ENCODE data around the gene PCNX2. TPM values are rescaled to one million over a fixed set of nuclear protein-coding genes. Genes with fewer than 3 reads are reported as not detected.

Gene PCNX2
- total RNA-seq, 2 donors from 2014 or later, result 8.1 to 9.0 TPM

DNA sequence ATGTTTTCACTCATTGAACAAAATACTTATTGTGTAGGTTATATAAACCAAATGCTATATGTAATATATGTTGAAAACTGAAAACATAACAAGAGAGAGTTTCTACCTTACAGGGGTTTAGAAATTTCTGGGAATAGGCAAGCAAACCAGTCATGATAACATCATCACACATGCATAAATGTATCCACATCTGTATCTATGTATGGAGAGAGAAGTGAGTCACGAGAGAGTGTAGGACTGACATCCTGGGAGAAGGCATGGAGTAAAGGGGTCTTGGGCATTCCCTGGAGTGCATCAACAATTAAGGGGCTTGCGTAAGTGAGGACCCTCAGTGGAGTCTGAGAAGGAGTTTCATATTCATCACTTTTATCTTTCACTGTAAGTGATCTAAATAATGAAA, 65.5 kb downstream of the PCNX2 start:
- H3K27ac ChIP-seq, result no peak overlapping the region
- H3K4me1 ChIP-seq, result no peaks in the 10 kb centered on the region
- H3K4me3 ChIP-seq, result no peak overlapping the region
- H3K27me3 ChIP-seq, result no peaks in the 10 kb centered on the region
- TF ChIP-seq CTCF (IDR thresholded peaks at IDR 0.05), result no peak
- H3K9me3 ChIP-seq, result no peaks in the 10 kb centered on the region
- no peak for DNase-seq (ENCODE audit: low spot score)
- H3K36me3 ChIP-seq, result no peaks in the 10 kb centered on the region

- H3K4me1 ChIP-seq, result no peaks in the 10 kb centered on the region
- no peaks in the 10 kb centered on the region for H3K36me3 ChIP-seq
- H3K27ac ChIP-seq, result no peak overlapping the region
- no peaks in the 10 kb centered on the region for H3K9me3 ChIP-seq
- no peaks in the 10 kb centered on the region for H3K27me3 ChIP-seq
- H3K4me3 ChIP-seq, result no peak overlapping the region
- TF ChIP-seq CTCF (IDR thresholded peaks at IDR 0.05), result no peak
- no peak for DNase-seq (ENCODE audit: low spot score)
These were observed 66.2 kb downstream of the PCNX2 start for GRCh38 chr1:233229288-233229687.

DNA sequence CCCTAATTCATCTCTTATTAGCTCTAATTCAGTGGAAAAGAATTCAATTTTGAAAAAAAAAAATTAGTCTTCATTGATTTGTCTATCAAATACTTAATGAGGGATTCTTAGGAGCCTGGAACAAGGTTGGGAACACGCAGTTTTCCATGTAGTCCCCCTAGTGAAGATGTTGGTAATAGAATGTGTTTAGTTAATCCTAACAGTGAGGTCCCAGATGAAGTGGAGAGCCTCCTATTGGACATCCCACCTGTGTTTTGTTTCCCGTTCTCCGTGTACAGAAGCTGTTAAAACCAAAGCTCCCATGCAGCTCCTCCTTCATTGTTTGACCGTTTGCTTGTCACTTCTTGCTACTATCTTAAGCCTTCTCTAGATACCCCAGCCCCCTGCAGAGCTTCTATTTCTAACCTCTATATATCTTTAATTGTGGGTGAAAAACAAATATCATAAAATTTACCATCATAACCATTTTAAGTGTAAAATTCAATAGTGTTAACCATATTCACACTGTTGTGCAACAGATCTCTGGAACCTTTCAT, 67.5 kb downstream of the PCNX2 start:
- H3K36me3 ChIP-seq, result no peaks in the 10 kb centered on the region
- no peak for DNase-seq (ENCODE audit: low spot score)
- H3K27ac ChIP-seq, result no peak overlapping the region
- H3K27me3 ChIP-seq, result no peaks in the 10 kb centered on the region
- TF ChIP-seq CTCF (IDR thresholded peaks at IDR 0.05), result no peak
- H3K4me1 ChIP-seq, result no peaks in the 10 kb centered on the region
- H3K9me3 ChIP-seq, result no peaks in the 10 kb centered on the region
- H3K4me3 ChIP-seq, result no peak overlapping the region

GRCh38 chr1:233224311-233224710, 71.2 kb downstream of the PCNX2 start:
- no peak for TF ChIP-seq CTCF (IDR thresholded peaks at IDR 0.05)
- Histone ChIP-seq H3K4me3 (no peak overlapping the region), H3K4me1 (no peaks in the 10 kb centered on the region), H3K27me3 (no peaks in the 10 kb centered on the region), H3K27ac (no peak overlapping the region), H3K36me3 (no peaks in the 10 kb centered on the region), H3K9me3 (no peaks in the 10 kb centered on the region)
- no peak for DNase-seq (ENCODE audit: low spot score)

- no peak for DNase-seq (ENCODE audit: low spot score)
- no peak for TF ChIP-seq CTCF (IDR thresholded peaks at IDR 0.05)
- H3K4me1 ChIP-seq, result no peaks in the 10 kb centered on the region
- H3K27ac ChIP-seq, result no peak overlapping the region
- H3K9me3 ChIP-seq, result no peaks in the 10 kb centered on the region
- no peak overlapping the region for H3K4me3 ChIP-seq
- H3K27me3 ChIP-seq, result no peaks in the 10 kb centered on the region
- no peaks in the 10 kb centered on the region for H3K36me3 ChIP-seq
These were observed 77.7 kb downstream of the PCNX2 start for GRCh38 chr1:233217832-233218231.

- H3K27ac ChIP-seq, result no peak overlapping the region
- no peaks in the 10 kb centered on the region for H3K4me1 ChIP-seq
- no peaks in the 10 kb centered on the region for H3K27me3 ChIP-seq
- no peak overlapping the region for H3K4me3 ChIP-seq
- no peak for TF ChIP-seq CTCF (IDR thresholded peaks at IDR 0.05)
- no peaks in the 10 kb centered on the region for H3K36me3 ChIP-seq
- DNase-seq (ENCODE audit: low spot score), result no peak
- H3K9me3 ChIP-seq, result no peaks in the 10 kb centered on the region
These were observed 79.5 kb downstream of the PCNX2 start for GRCh38 chr1:233216009-233216408.

All from right atrium auricular region (tissue), 2 donors.